Renal cortical epithelial cell (primary cell): ENCODE data around the gene PAQR5. TPM values are rescaled to one million over a fixed set of nuclear protein-coding genes. Genes with fewer than 3 reads are reported as not detected.

Experiments
- total RNA-seq: library from RNA; depleted of rRNA; stranded (reverse); fragments of >200 nt; gene quantifications from 2 replicates; pipeline ENCODE4 v1.2.3, GENCODE V29; 2014

Gene PAQR5
- total RNA-seq, 1 donor from 2014 or later = 8.2 TPM

Other genes starting within 250 kb of the PAQR5 start
- 15.9 and 23.8 TPM in 2 replicates for gene GLCE, start 138.3 kb upstream of the PAQR5 start, total RNA-seq
- gene KIF23, start 115.4 kb downstream of the PAQR5 start, total RNA-seq = 5.8 and 30.4 TPM in 2 replicates
- 25.3 and 46.9 TPM in 2 replicates for gene RPLP1, start 153.9 kb downstream of the PAQR5 start, total RNA-seq